ENCODE measurements around the gene CDK5RAP2.

CDK5RAP2 gene

GRCh38 chr9:120438836-120439546 lies 141.0 kb downstream of the CDK5RAP2 start:
- Histone ChIP-seq H3K9ac (no peak overlapping the region), H3K9me3 (replicated peaks in 1 of 11) (no peaks in the 10 kb centered on the region), H3K36me3 (peaks cover 36 to 100% (median 97%) of the 10 kb centered on the region in 11 experiments)

GRCh38 chr9:120438111-120438510 lies 141.9 kb downstream of the CDK5RAP2 start:
- H3K36me3 ChIP-seq, result peaks cover 31 to 100% (median 97%) of the 10 kb centered on the region in 11 experiments
- peak overlapping the region in 3 of 11 experiments; percentile 14 to 46 (median 15); a peak in 3 of 22 replicates for H3K4me2 ChIP-seq
- H3K27me3 ChIP-seq, result no peaks in the 10 kb centered on the region
- peaks cover 0 to 5% (median 0%) of the 10 kb centered on the region in 11 experiments; a peak in 4 of 22 replicates for H4K20me1 ChIP-seq
- H3K9me3 ChIP-seq (replicated peaks in 1 of 11), result no peaks in the 10 kb centered on the region
- no peak overlapping the region for H3K9ac ChIP-seq
- H3K4me1 ChIP-seq, result peaks cover 0 to 60% (median 15%) of the 10 kb centered on the region in 10 experiments; a peak in 13 of 20 replicates
- TF ChIP-seq Cebpa-rat (IDR thresholded peaks at IDR 0.05), result no peak
- no peak overlapping the region for H3K27ac ChIP-seq
- H3K4me3 ChIP-seq, result no peak overlapping the region

More at GRCh38 chr9:120438836-120439546, 141.0 kb downstream of the CDK5RAP2 start:
- TF ChIP-seq Cebpa-rat (IDR thresholded peaks at IDR 0.05), result no peak
- Histone ChIP-seq H4K20me1 (peaks cover 0 to 5% (median 0%) of the 10 kb centered on the region in 11 experiments; a peak in 4 of 22 replicates), H3K4me3 (no peak overlapping the region), H3K27me3 (no peaks in the 10 kb centered on the region), H3K27ac (no peak overlapping the region), H3K4me1 (peaks cover 0 to 59% (median 15%) of the 10 kb centered on the region in 10 experiments; a peak in 13 of 20 replicates), H3K4me2 (no peak overlapping the region)

- peak overlapping the region in 1 of 11 experiments; percentile 27; a peak in 1 of 22 replicates for H3K27ac ChIP-seq
- H3K27me3 ChIP-seq, result no peaks in the 10 kb centered on the region
- H3K36me3 ChIP-seq, result peaks cover 29 to 99% (median 88%) of the 10 kb centered on the region in 11 experiments
- H3K9me3 ChIP-seq (replicated peaks in 1 of 11), result no peaks in the 10 kb centered on the region
- H3K4me2 ChIP-seq, result peak overlapping the region in 7 of 11 experiments; percentile 9 to 67 (median 42); a peak in 10 of 22 replicates
- TF ChIP-seq Cebpa-rat (IDR thresholded peaks at IDR 0.05), result no peak
- H3K9ac ChIP-seq, result no peak overlapping the region
- peaks cover 0 to 9% (median 0%) of the 10 kb centered on the region in 11 experiments; a peak in 4 of 22 replicates for H4K20me1 ChIP-seq
- H3K4me3 ChIP-seq, result no peak overlapping the region
- peaks cover 0 to 49% (median 15%) of the 10 kb centered on the region in 10 experiments; a peak in 13 of 20 replicates for H3K4me1 ChIP-seq
These were observed 142.9 kb downstream of the CDK5RAP2 start for GRCh38 chr9:120436983-120437475.

GRCh38 chr9:120436446-120436845 lies 143.5 kb downstream of the CDK5RAP2 start:
- H3K4me3 ChIP-seq, result no peak overlapping the region
- peaks cover 29 to 96% (median 87%) of the 10 kb centered on the region in 11 experiments for H3K36me3 ChIP-seq
- H3K4me2 ChIP-seq, result peak overlapping the region in 4 of 11 experiments; percentile 41 to 67 (median 48); a peak in 4 of 22 replicates
- peaks cover 0 to 48% (median 18%) of the 10 kb centered on the region in 10 experiments; a peak in 14 of 20 replicates for H3K4me1 ChIP-seq
- 0 out of 22 replicates have a peak, but pooled peaks cover 0 to under 1% (median 0%) of the 10 kb centered on the region in 11 experiments for H3K9me3 ChIP-seq (replicated peaks in 1 of 11)
- H3K27me3 ChIP-seq, result no peaks in the 10 kb centered on the region
- peaks cover 0 to 15% (median 0%) of the 10 kb centered on the region in 11 experiments; a peak in 4 of 22 replicates for H4K20me1 ChIP-seq
- H3K27ac ChIP-seq, result no peak overlapping the region
- no peak for TF ChIP-seq Cebpa-rat (IDR thresholded peaks at IDR 0.05)
- H3K9ac ChIP-seq, result no peak overlapping the region

GRCh38 chr9:120435091-120435490 lies 144.9 kb downstream of the CDK5RAP2 start:
- Histone ChIP-seq H3K36me3 (peaks cover 25 to 88% (median 77%) of the 10 kb centered on the region in 11 experiments), H3K9me3 (replicated peaks in 1 of 11) (peaks cover 0 to 5% (median 0%) of the 10 kb centered on the region in 11 experiments; a peak in 1 of 22 replicates), H3K4me1 (peaks cover 0 to 51% (median 22%) of the 10 kb centered on the region in 10 experiments; a peak in 14 of 20 replicates), H3K4me2 (peak overlapping the region in 3 of 11 experiments; percentile 3 to 67 (median 51); a peak in 5 of 22 replicates), H3K4me3 (no peak overlapping the region), H3K9ac (no peak overlapping the region), H4K20me1 (peaks cover 0 to 16% (median 0%) of the 10 kb centered on the region in 11 experiments; a peak in 4 of 22 replicates), H3K27ac (no peak overlapping the region), H3K27me3 (no peaks in the 10 kb centered on the region)
- TF ChIP-seq Cebpa-rat (IDR thresholded peaks at IDR 0.05), result no peak

- Histone ChIP-seq H4K20me1 (peaks cover 0 to 16% (median 0%) of the 10 kb centered on the region in 11 experiments; a peak in 4 of 22 replicates), H3K9me3 (replicated peaks in 1 of 11) (peaks cover 0 to 5% (median 0%) of the 10 kb centered on the region in 11 experiments; a peak in 2 of 22 replicates), H3K27me3 (no peaks in the 10 kb centered on the region), H3K4me2 (peak overlapping the region in 2 of 11 experiments; percentile 51 to 67; a peak in 4 of 22 replicates), H3K4me1 (peaks cover 0 to 51% (median 22%) of the 10 kb centered on the region in 10 experiments; a peak in 14 of 20 replicates), H3K36me3 (peaks cover 20 to 82% (median 71%) of the 10 kb centered on the region in 11 experiments), H3K4me3 (no peak overlapping the region), H3K9ac (no peak overlapping the region), H3K27ac (no peak overlapping the region)
- no peak for TF ChIP-seq Cebpa-rat (IDR thresholded peaks at IDR 0.05)
These were observed 145.4 kb downstream of the CDK5RAP2 start for GRCh38 chr9:120434532-120434931.

- H3K9me3 ChIP-seq (replicated peaks in 1 of 11), result peaks cover 0 to 5% (median 0%) of the 10 kb centered on the region in 11 experiments; a peak in 2 of 22 replicates
- peaks cover 0 to 16% (median 0%) of the 10 kb centered on the region in 11 experiments; a peak in 4 of 22 replicates for H4K20me1 ChIP-seq
- H3K4me2 ChIP-seq, result no peak overlapping the region
- peaks cover 0 to 51% (median 22%) of the 10 kb centered on the region in 10 experiments; a peak in 14 of 20 replicates for H3K4me1 ChIP-seq
- no peak for TF ChIP-seq Cebpa-rat (IDR thresholded peaks at IDR 0.05)
- H3K27ac ChIP-seq, result no peak overlapping the region
- no peak overlapping the region for H3K9ac ChIP-seq
- no peaks in the 10 kb centered on the region for H3K27me3 ChIP-seq
- peaks cover 12 to 74% (median 63%) of the 10 kb centered on the region in 11 experiments for H3K36me3 ChIP-seq
- H3K4me3 ChIP-seq, result no peak overlapping the region
These were observed 146.3 kb downstream of the CDK5RAP2 start for GRCh38 chr9:120433701-120434100.

GRCh38 chr9:120432600-120432999 lies 147.4 kb downstream of the CDK5RAP2 start:
- H3K4me1 ChIP-seq, result peaks cover 0 to 44% (median 17%) of the 10 kb centered on the region in 10 experiments; a peak in 14 of 20 replicates

More at GRCh38 chr9:120432600-120432999, 147.4 kb downstream of the CDK5RAP2 start:
- Histone ChIP-seq H3K9me3 (replicated peaks in 1 of 11) (peaks cover 0 to 5% (median 0%) of the 10 kb centered on the region in 11 experiments; a peak in 2 of 22 replicates), H3K36me3 (peaks cover 2 to 63% (median 52%) of the 10 kb centered on the region in 11 experiments; a peak in 19 of 22 replicates), H3K9ac (no peak overlapping the region), H3K27ac (no peak overlapping the region), H4K20me1 (peaks cover 0 to 13% (median 0%) of the 10 kb centered on the region in 11 experiments; a peak in 4 of 22 replicates), H3K4me2 (no peak overlapping the region), H3K4me3 (no peak overlapping the region), H3K27me3 (no peaks in the 10 kb centered on the region)
- TF ChIP-seq Cebpa-rat (IDR thresholded peaks at IDR 0.05), result no peak
